Fibroblast of lung (primary cell): Measurements from ENCODE around the gene CCNI. TPM values are rescaled to one million over a fixed set of nuclear protein-coding genes. Genes with fewer than 3 reads are reported as not detected.

ENCODE experiments used
- DNase-seq, 2 donors: peaks; one replicate each; pipeline versions ENCODE4 v3.0.0 to v3.0.0-alpha.2; 2010; ENCODE audit warnings: low read depth in 2 of 2
- H2AFZ ChIP-seq: 2 replicates; pipeline ENCODE4 v1.5.1; 2012; ENCODE audit warnings: low read length, control low read depth, inconsistent platforms
- H3K27ac ChIP-seq: 2 replicates; pipeline ENCODE4 v1.5.1; 2011; ENCODE audit warnings: low read length, control low read depth; ENCODE audit not compliant: insufficient read depth
- H3K27me3 ChIP-seq: 2 replicates; pipeline ENCODE4 v1.5.1; 2011; ENCODE audit warnings: mild to moderate bottlenecking, low read length; ENCODE audit not compliant: control insufficient read depth, insufficient read depth
- H3K36me3 ChIP-seq: 2 replicates; pipeline ENCODE4 v1.5.1; 2011; ENCODE audit warnings: low read length; ENCODE audit not compliant: control insufficient read depth, insufficient read depth
- H3K4me1 ChIP-seq: 2 replicates; pipeline ENCODE4 v1.5.1; 2011; ENCODE audit warnings: low read length; ENCODE audit not compliant: control insufficient read depth, insufficient read depth; ENCODE audit errors: extremely low read depth
- H3K4me2 ChIP-seq: 2 replicates; pipeline ENCODE4 v1.5.1; 2011; ENCODE audit warnings: low read length, control low read depth; ENCODE audit not compliant: insufficient read depth; ENCODE audit errors: extremely low read depth
- H3K4me3 ChIP-seq, 4 experiments: fragments of 200-600 bp in 1 of 4; sonication (generic) in 1 of 4; replicated peaks in 1 of 4; 2 replicates each; pipeline ENCODE4 v1.5.1; 2011 to 2016; ENCODE audit warnings: low read length in 4 of 4, low read depth in 3 of 4, mild to moderate bottlenecking in 3 of 4, control low read depth in 2 of 4, inconsistent platforms in 1 of 4, mixed read lengths in 1 of 4; ENCODE audit not compliant: insufficient read depth in 1 of 4; ENCODE audit errors: control extremely low read depth in 1 of 4
- H3K79me2 ChIP-seq: 2 replicates; pipeline ENCODE4 v1.5.1; 2012; ENCODE audit warnings: mild to moderate bottlenecking, low read length, inconsistent platforms; ENCODE audit not compliant: control insufficient read depth, insufficient read depth
- H3K9ac ChIP-seq: 2 replicates; pipeline ENCODE4 v1.5.1; 2011; ENCODE audit warnings: mild to moderate bottlenecking, low read length, control low read depth; ENCODE audit not compliant: insufficient read depth
- H3K9me3 ChIP-seq: 2 replicates; pipeline ENCODE4 v1.5.1; 2012; ENCODE audit warnings: low read depth, low read length; ENCODE audit not compliant: control insufficient read depth, insufficient read depth
- H4K20me1 ChIP-seq: 2 replicates; pipeline ENCODE4 v1.5.1; 2011; ENCODE audit warnings: low read length; ENCODE audit not compliant: control insufficient read depth, insufficient read depth; ENCODE audit errors: extremely low read depth
- CTCF ChIP-seq, 2 donors: IDR thresholded peaks in 1 of 2; conservative IDR thresholded peaks in 1 of 2; 1 replicate in 1 of 2; 2 replicates in 1 of 2; pipeline ENCODE4 v1.5.1; 2011 to 2012; ENCODE audit warnings: low read length in 2 of 2, control low read depth in 1 of 2, inconsistent platforms in 1 of 2, low read depth in 1 of 2, mild to moderate bottlenecking in 1 of 2
- EZH2 ChIP-seq: IDR thresholded peaks from 2 replicates; pipeline ENCODE4 v1.5.1; 2012; ENCODE audit warnings: low read length, control low read depth, mild to moderate bottlenecking; ENCODE audit errors: missing control alignments
- polyA plus RNA-seq, 2 donors: library from polyadenylated mRNA; depleted of rRNA in 1 of 2; stranded (reverse) in 1 of 2; unstranded in 1 of 2; fragments of >200 nt; gene quantifications; 2 replicates each; pipeline ENCODE4 v1.2.1, GENCODE V29; 2011 to 2012; ENCODE audit warnings: missing spikeins in 1 of 2
- total RNA-seq: library from RNA; depleted of rRNA; stranded (reverse); fragments of >200 nt; gene quantifications from 2 replicates; pipeline ENCODE4 v1.2.1, GENCODE V29; 2014

Gene CCNI
- total and polyA plus RNA-seq, 2 donors (not counting 1 experiment from before 2014, with no cell fraction given), result 151 to 216 TPM

GRCh38 chr4:77044461-77045150, 31.2 kb downstream of the CCNI start:
- H3K4me1 ChIP-seq, result peaks cover 13% of the 10 kb centered on the region
- H3K36me3 ChIP-seq, result peaks cover 8% of the 10 kb centered on the region
- TF ChIP-seq EZH2 (no peak), CTCF (conservative IDR thresholded peaks at IDR 0.05 in 1 of 2, IDR thresholded peaks at IDR 0.05 in 1 of 2; ENCODE audit: low read depth in 1 of 2, low read length in 2 of 2) (peak; percentile 33 to 54)
- no peak overlapping the region for H2AFZ ChIP-seq
- peak overlapping the region; percentile 22 for H3K27ac ChIP-seq
- DNase-seq, result peak; percentile 63 to 82
- H3K4me3 ChIP-seq, result no peak overlapping the region
- H3K4me2 ChIP-seq, result no peak overlapping the region
- no peaks in the 10 kb centered on the region for H3K9me3 ChIP-seq
- no peak overlapping the region for H3K9ac ChIP-seq
- no peaks in the 10 kb centered on the region for H3K27me3 ChIP-seq
- no peaks in the 10 kb centered on the region for H4K20me1 ChIP-seq
- H3K79me2 ChIP-seq, result peaks cover 2% of the 10 kb centered on the region

DNA sequence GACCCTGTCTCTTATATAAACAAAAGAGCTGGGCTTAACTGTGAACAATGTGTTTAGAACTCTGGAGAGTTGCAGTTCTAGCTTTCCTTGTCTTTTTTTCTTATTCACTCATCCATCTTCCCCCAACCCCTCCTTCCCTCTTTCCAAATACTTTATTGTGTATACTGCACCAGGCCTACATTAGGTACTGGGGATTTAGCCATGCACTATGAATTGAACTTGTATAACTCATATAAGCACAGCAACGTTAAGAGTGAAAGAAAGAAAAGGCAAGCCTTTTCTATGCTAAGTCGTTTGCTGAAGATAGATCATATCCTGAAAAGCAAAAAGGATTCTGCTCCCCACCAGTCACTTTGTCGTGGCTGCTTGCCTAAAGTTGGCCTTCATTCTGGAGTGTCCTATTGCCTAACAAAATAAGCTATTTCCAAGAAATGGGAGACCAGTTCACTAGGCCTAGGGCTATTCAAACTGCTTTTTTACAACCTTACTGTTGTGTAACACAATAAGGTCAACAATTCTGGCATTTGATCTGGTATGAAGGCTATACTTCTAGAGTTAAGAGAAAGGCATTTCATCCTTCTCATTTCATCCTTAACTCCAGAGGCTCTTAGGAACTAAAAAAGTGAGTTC, 32.2 kb downstream of the CCNI start:
- no peak overlapping the region for H3K27ac ChIP-seq
- no peak for TF ChIP-seq EZH2
- no peak for TF ChIP-seq CTCF (conservative IDR thresholded peaks at IDR 0.05 in 1 of 2, IDR thresholded peaks at IDR 0.05 in 1 of 2; ENCODE audit: low read depth in 1 of 2, low read length in 2 of 2)
- no peak overlapping the region for H3K9ac ChIP-seq

DNA sequence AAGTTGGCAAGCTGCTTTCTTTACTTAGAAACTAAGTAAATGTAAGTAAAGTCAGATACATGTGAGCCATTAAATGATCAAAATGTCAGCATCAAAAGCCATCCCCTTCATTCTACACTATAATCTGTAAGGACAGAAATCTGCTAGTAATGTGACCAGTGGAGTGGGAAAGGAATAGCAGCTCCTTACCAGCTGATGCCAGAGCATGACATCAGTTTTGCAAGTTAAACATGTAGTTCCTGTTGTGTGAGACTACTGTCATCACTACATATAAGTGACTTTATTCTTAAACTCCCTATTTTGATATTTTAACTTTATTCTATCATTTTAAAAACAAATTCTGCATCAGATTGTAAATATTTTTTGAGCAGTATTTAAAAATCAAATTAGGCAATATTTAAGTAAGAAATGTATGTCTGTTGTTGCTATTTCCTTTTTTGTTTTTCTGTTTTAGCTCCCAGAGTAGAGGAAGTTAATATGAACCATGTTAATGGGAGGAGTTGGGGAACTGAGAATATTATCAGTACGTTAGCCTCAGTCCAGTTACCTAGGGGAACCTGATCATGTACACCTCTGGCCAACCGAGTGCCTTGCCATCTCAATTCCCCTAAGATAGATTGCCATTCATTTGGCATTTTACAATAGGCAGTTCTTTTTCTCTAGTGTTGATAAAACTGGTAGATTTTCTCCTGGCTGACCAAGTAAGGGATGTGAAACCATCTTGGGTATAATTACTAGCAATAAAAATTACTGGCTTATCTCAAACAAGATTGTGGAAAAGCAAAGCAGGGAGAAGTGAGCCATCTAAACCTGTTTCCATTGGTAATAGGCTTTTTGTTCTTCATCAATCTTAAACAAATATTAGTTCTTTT, 34.7 kb downstream of the CCNI start:
- no peak overlapping the region for H2AFZ ChIP-seq

More for the DNA sequence above, 32.2 kb downstream of the CCNI start:
- Histone ChIP-seq H2AFZ (no peak overlapping the region), H3K4me2 (no peak overlapping the region), H3K27me3 (no peaks in the 10 kb centered on the region), H3K4me3 (no peak overlapping the region), H3K36me3 (peaks cover 8% of the 10 kb centered on the region), H3K4me1 (peaks cover 13% of the 10 kb centered on the region), H3K79me2 (peaks cover 2% of the 10 kb centered on the region), H3K9me3 (no peaks in the 10 kb centered on the region), H4K20me1 (no peaks in the 10 kb centered on the region)
- peak in 1 of 2 donors; percentile 70 for DNase-seq

More for the DNA sequence above, 34.7 kb downstream of the CCNI start:
- TF ChIP-seq CTCF (conservative IDR thresholded peaks at IDR 0.05 in 1 of 2, IDR thresholded peaks at IDR 0.05 in 1 of 2; ENCODE audit: low read depth in 1 of 2, low read length in 2 of 2) (no peak), EZH2 (no peak)
- peak; percentile 44 to 47 for DNase-seq
- peaks cover 2% of the 10 kb centered on the region for H3K36me3 ChIP-seq
- H3K27me3 ChIP-seq, result no peaks in the 10 kb centered on the region
- no peaks in the 10 kb centered on the region for H3K9me3 ChIP-seq
- no peaks in the 10 kb centered on the region for H3K79me2 ChIP-seq
- H3K9ac ChIP-seq, result no peak overlapping the region
- no peaks in the 10 kb centered on the region for H4K20me1 ChIP-seq
- H3K4me3 ChIP-seq, result no peak overlapping the region
- H3K4me1 ChIP-seq, result peaks cover 13% of the 10 kb centered on the region
- peak overlapping the region; percentile 34 for H3K27ac ChIP-seq
- H3K4me2 ChIP-seq, result no peak overlapping the region
